NCI-H2081 (cell line): ENCODE measurements around the gene RND2.
A peak's percentile ranks its signal among the peaks of the same experiment; 100 is the strongest.
"Not testable (repeated sequence)": the region's sequence is repeated elsewhere in the genome, so short reads cannot be mapped to it uniquely, and the experiment has no call there.

Experiments used
- DNase-seq, 2 experiments: peaks; one replicate each; lab custom pipeline; 2025; lab: John Stamatoyannopoulos, UW

The RND2 gene

GRCh38 chr17:43027091-43028032 is 2.3 kb downstream of the RND2 start:
- DNase-seq, result no peak

GRCh38 chr17:43028221-43028861 is 3.3 kb downstream of the RND2 start:
- no peak for DNase-seq

DNA sequence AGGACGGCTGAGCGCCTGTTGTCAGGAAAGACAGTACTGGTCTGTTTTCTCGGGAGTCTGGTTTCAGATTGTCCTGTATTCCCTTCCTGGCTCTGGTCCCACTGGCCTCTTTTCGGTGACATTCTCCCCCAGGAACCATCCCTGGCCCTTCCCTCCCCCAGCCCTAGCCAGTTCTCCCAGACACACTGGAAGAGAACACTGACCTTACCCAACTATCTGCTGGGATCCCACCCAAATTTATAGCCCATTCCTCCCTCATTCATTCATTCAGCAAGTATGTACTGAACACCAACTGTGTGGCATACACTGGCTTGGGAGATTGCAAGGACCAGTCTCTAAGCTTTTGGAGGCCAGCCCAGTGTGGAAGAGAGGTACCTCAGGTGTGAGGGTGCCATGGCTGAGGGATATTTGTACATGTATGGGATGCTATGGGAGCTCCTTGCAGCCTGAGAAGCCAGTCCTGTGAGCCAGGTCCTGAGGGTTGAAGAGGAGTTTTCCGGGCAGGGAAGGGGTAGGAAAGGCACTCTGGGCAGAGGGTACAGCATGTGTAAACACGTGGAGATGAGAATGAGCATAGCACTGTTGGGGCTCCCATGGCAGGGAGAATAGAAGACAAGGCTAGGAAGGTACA is 5.2 kb downstream of the RND2 start:
- DNase-seq, result no peak

GRCh38 chr17:43031666-43032065 is 6.6 kb downstream of the RND2 start:
- no peak for DNase-seq

- no peak for DNase-seq
These were observed 9.2 kb downstream of the RND2 start for GRCh38 chr17:43033948-43034881.

DNA sequence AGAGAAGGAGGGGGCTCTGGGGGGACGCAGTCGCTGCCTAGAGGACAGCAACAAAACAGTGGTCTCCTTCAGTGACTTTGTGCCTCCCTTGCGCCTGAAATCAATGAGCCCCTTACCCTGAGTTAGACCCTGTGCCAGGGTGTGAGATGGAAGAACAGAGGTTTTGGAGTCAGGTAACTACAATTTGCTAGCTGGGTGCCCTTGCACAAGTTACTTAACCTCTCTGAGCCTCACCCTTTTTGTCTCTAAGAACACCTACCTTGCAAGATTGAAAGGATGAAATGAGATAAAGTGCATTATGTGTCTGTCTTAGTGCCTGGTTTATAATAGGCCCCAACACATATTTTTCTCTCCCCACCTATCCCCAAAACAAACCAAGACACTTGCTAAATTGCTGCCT is 9.9 kb downstream of the RND2 start:
- DNase-seq, result no peak

GRCh38 chr17:43039646-43040045 is 14.6 kb downstream of the RND2 start:
- no peak for DNase-seq

- DNase-seq, result peak in 1 of 2 experiments; percentile 16
These were observed 15.6 kb downstream of the RND2 start for GRCh38 chr17:43040655-43041054.

- DNase-seq, result no peak
These were observed 17.1 kb downstream of the RND2 start for GRCh38 chr17:43042025-43042628.

GRCh38 chr17:43043307-43043706 is 18.3 kb downstream of the RND2 start:
- no peak for DNase-seq

DNA sequence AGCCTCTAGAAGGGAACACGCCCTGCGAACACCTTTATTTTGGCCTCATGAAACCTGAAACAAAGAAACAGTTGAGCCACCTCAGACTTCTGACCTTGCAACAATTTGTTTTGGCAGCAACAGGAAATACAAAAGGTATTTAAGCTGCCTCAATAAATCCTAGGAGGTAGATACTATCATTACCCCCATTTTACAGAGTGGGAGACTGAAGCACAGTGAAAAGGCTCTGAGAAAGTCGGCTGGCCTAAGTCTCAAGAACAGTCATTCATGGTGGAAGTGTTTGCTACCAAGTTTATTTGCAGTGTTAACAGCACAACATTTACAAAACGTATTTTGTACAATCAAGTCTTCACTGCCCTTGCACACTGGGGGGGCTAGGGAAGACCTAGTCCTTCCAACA is 19.0 kb downstream of the RND2 start:
- no peak for DNase-seq

GRCh38 chr17:43051969-43052368 is 26.9 kb downstream of the RND2 start:
- DNase-seq, result no peak

- DNase-seq, result not testable (repeated sequence)
These were observed 28.0 kb downstream of the RND2 start for GRCh38 chr17:43053008-43053407.

DNA sequence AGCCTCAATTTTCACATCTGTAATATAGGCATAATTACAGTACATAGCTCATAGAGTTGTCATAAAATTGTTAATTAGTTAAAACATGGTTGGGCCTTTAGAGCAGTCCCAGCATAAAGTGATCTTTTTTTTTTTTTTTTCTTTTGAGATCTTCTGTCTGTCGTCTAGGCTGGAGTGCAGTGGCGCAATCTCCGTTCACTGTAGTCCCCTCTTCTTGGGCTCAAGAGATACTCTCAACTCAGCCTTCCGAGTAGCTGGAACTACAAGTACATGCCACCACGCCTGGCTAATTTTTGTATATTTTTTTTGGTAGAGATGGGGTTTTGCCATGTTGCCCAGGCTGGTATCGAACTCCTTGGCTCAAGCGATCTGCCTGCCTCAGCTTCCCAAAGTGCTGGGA is 31.0 kb downstream of the RND2 start:
- DNase-seq, result no peak

DNA sequence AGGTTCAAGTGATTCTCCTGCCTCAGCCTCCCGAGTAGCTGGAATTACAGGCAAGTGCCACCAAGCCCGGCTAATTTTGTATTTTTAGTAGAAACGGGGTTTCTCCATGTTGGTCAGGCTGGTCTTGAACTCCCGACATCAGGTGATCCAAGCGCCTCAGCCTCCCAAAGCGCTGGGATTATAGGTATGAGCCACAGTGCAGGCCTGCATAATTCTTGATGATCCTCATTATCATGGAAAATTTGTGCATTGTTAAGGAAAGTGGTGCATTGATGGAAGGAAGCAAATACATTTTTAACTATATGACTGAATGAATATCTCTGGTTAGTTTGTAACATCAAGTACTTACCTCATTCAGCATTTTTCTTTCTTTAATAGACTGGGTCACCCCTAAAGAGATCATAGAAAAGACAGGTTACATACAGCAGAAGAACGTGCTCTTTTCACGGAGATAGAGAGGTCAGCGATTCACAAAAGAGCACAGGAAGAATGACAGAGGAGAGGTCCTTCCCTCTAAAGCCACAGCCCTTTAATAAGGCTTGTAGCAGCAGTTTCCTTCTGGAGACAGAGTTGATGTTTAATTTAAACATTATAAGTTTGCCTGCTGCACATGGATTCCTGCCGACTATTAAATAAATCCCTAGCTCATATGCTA is 38.1 kb downstream of the RND2 start:
- no peak for DNase-seq

GRCh38 chr17:43068570-43069367 is 43.7 kb downstream of the RND2 start:
- DNase-seq, result no peak

DNA sequence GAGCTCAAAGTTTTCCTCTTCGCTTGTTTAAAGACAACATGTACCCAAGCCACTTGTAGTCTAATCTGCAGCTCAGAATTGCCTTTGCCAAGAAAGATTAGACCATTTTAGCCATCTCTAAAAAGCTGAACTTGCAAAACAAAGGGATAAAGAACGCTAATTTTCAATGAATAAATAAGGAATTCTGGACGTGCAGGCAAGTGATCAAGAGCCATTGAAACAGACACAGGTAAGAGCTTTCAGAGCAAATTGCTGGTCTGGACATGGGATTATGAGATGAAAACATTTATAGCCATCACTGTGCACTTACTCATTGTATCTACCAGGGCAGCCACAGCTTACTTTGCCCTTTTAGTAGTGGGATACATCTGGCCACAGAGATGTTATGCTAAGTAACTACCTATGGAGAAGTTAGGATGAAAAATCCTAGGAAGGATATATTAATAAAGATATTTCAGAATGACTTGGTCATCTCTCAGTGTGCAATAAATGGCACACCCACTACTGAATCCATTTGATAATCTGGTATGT is 44.4 kb downstream of the RND2 start:
- DNase-seq, result no peak

DNA sequence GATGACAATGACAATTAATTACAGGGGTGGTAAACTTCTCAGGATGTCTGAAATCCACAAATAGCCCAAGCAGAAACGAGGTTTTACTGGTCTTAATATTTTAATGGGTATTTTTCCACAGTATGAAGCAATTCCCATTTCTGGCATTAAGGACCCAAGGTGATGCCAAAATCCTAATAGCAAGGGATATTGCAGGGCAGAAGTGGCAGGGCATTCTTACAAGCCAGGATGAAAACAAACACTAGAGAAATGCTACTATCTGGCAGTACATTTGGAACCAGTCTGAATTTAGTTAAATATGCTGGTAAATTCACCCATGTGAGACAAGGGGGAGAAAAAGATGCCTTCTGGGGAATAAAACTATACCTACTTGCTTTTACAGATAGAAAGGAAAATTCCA is 45.2 kb downstream of the RND2 start:
- no peak for DNase-seq

- DNase-seq, result no peak
These were observed 45.8 kb downstream of the RND2 start for GRCh38 chr17:43070872-43071271.

GRCh38 chr17:43074869-43075268 is 49.8 kb downstream of the RND2 start:
- DNase-seq, result no peak
